Thymus (tissue), 11 donors: Measurements from ENCODE around the gene MSANTD1. TPM values are rescaled to one million over a fixed set of nuclear protein-coding genes. Genes with fewer than 3 reads are reported as not detected.

ENCODE experiments used
- DNase-seq, 9 donors: peaks; one replicate each; pipeline ENCODE4 v3.0.0-alpha.2; 2013; ENCODE audit warnings: low spot score in 9 of 9, low read depth in 6 of 9, missing footprints in 1 of 9
- H3K27ac ChIP-seq, 2 donors: one replicate each; pipeline ENCODE4 v1.5.1; 2013; ENCODE audit warnings: control low read depth in 1 of 2, low read depth in 1 of 2, low read length in 1 of 2, mild to moderate bottlenecking in 1 of 2, moderate library complexity in 1 of 2
- H3K27me3 ChIP-seq, 2 donors: one replicate each; pipeline ENCODE4 v1.5.1; 2013; ENCODE audit warnings: low read length in 1 of 2; ENCODE audit not compliant: control insufficient read depth in 2 of 2, insufficient read depth in 1 of 2
- H3K36me3 ChIP-seq, 2 donors: one replicate each; pipeline ENCODE4 v1.5.1; 2013; ENCODE audit warnings: low read length in 1 of 2, mild to moderate bottlenecking in 1 of 2, moderate library complexity in 1 of 2; ENCODE audit not compliant: control insufficient read depth in 2 of 2, insufficient read depth in 2 of 2
- H3K4me1 ChIP-seq, 2 donors: one replicate each; pipeline ENCODE4 v1.5.1; 2013; ENCODE audit warnings: low read length in 2 of 2; ENCODE audit not compliant: control insufficient read depth in 2 of 2, insufficient read depth in 2 of 2
- H3K4me3 ChIP-seq, 2 donors: one replicate each; pipeline ENCODE4 v1.5.1; 2013; ENCODE audit warnings: low read length in 2 of 2, control low read depth in 1 of 2, mild to moderate bottlenecking in 1 of 2
- H3K9me3 ChIP-seq, 2 donors: one replicate each; pipeline ENCODE4 v1.5.1; 2013; ENCODE audit warnings: low read length in 1 of 2, mild to moderate bottlenecking in 1 of 2; ENCODE audit not compliant: control insufficient read depth in 2 of 2, insufficient read depth in 1 of 2
- WGBS: extraction: QIAGEN DNeasy Blood & Tissue Kit; methylation state at CpG from one replicate; pipeline ENCODE4 v1.1.7; 2013; 5-methylcytosine and 5-hydroxymethylcytosine counted together
- polyA plus RNA-seq: library from polyadenylated mRNA; stranded (reverse); fragments of 200-250 nt; gene quantifications from one replicate; pipeline ENCODE4 v1.2.3, GENCODE V29; 2013
- total RNA-seq: library from RNA; stranded (reverse); fragments of 120-200 nt; gene quantifications from one replicate; pipeline ENCODE4 v1.2.4, GENCODE V29; 2013
- donor health status: healthy.

Gene MSANTD1
- total and polyA plus RNA-seq, 2 donors, result 0.33 to 1.0 TPM

DNA sequence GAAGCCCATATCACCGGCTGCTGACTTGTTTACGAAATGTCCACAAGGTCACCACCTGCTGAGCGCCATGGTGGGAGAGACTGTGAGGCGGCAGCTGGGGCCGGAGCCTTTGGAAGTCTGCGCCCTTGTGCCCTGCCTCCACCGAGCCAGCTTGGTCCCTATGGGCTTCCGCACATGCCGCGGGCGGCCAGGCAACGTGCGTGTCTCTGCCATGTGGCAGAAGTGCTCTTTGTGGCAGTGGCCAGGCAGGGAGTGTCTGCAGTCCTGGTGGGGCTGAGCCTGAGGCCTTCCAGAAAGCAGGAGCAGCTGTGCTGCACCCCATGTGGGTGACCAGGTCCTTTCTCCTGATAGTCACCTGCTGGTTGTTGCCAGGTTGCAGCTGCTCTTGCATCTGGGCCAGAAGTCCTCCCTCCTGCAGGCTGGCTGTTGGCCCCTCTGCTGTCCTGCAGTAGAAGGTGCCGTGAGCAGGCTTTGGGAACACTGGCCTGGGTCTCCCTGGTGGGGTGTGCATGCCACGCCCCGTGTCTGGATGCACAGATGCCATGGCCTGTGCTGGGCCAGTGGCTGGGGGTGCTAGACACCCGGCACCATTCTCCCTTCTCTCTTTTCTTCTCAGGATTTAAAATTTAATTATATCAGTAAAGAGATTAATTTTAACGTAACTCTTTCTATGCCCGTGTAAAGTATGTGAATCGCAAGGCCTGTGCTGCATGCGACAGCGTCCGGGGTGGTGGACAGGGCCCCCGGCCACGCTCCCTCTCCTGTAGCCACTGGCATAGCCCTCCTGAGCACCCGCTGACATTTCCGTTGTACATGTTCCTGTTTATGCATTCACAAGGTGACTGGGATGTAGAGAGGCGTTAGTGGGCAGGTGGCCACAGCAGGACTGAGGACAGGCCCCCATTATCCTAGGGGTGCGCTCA, 8.7 kb upstream of the MSANTD1 start:
- 96% methylated on average over 29 of the region's 29 CpGs for WGBS
- Histone ChIP-seq H3K27me3 (no peaks in the 10 kb centered on the region), H3K27ac (no peak overlapping the region), H3K4me3 (no peak overlapping the region), H3K36me3 (peaks cover 50 to 57% of the 10 kb centered on the region in 2 donors), H3K9me3 (no peaks in the 10 kb centered on the region), H3K4me1 (no peaks in the 10 kb centered on the region)
- no peak for DNase-seq

DNA sequence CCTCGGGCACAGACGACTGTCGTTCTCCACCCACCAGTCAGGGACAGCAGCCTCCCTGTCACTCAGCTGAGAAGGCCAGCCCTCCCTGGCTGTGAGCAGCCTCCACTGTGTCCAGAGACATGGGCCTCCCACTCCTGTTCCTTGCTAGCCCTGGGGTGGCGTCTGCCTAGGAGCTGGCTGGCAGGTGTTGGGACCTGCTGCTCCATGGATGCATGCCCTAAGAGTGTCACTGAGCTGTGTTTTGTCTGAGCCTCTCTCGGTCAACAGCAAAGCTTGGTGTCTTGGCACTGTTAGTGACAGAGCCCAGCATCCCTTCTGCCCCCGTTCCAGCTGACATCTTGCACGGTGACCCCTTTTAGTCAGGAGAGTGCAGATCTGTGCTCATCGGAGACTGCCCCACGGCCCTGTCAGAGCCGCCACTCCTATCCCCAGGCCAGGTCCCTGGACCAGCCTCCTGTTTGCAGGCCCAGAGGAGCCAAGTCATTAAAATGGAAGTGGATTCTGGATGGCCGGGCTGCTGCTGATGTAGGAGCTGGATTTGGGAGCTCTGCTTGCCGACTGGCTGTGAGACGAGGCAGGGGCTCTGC, 7.9 kb upstream of the MSANTD1 start:
- Histone ChIP-seq H3K36me3 (peaks cover 42 to 50% of the 10 kb centered on the region in 2 donors), H3K9me3 (no peaks in the 10 kb centered on the region), H3K27ac (no peak overlapping the region), H3K27me3 (no peaks in the 10 kb centered on the region), H3K4me1 (no peaks in the 10 kb centered on the region), H3K4me3 (no peak overlapping the region)
- WGBS, result 96% methylated on average over 13 of the region's 13 CpGs
- no peak for DNase-seq

- H3K27me3 ChIP-seq, result no peaks in the 10 kb centered on the region
- H3K4me1 ChIP-seq, result no peaks in the 10 kb centered on the region
- no peak for DNase-seq
- 95% methylated on average over 17 of the region's 17 CpGs for WGBS
- no peak overlapping the region for H3K27ac ChIP-seq
- peaks cover 34 to 44% of the 10 kb centered on the region in 2 donors for H3K36me3 ChIP-seq
- H3K4me3 ChIP-seq, result no peak overlapping the region
- no peaks in the 10 kb centered on the region for H3K9me3 ChIP-seq
Measured at GRCh38 chr4:3241898-3242524, 6.9 kb upstream of the MSANTD1 start.

GRCh38 chr4:3243136-3243780, 5.7 kb upstream of the MSANTD1 start:
- Histone ChIP-seq H3K36me3 (peaks cover 31 to 39% of the 10 kb centered on the region in 2 donors), H3K27ac (no peak overlapping the region), H3K4me3 (no peak overlapping the region), H3K27me3 (no peaks in the 10 kb centered on the region), H3K9me3 (no peaks in the 10 kb centered on the region), H3K4me1 (no peaks in the 10 kb centered on the region)
- WGBS, result 89% methylated on average over 23 of the region's 23 CpGs
- DNase-seq, result no peak

- peaks cover 27 to 31% of the 10 kb centered on the region in 2 donors for H3K36me3 ChIP-seq
- H3K4me3 ChIP-seq, result no peak overlapping the region
- no peaks in the 10 kb centered on the region for H3K9me3 ChIP-seq
- DNase-seq, result no peak
- H3K27ac ChIP-seq, result no peak overlapping the region
- no peaks in the 10 kb centered on the region for H3K4me1 ChIP-seq
- 11% methylated on average over 1 of the region's 1 CpG for WGBS
- H3K27me3 ChIP-seq, result no peaks in the 10 kb centered on the region
Measured at GRCh38 chr4:3244002-3244401, 5.0 kb upstream of the MSANTD1 start.

- no peaks in the 10 kb centered on the region for H3K4me1 ChIP-seq
- 96% methylated on average over 9 of the region's 9 CpGs for WGBS
- no peaks in the 10 kb centered on the region for H3K9me3 ChIP-seq
- H3K36me3 ChIP-seq, result peaks cover 20 to 24% of the 10 kb centered on the region in 2 donors
- H3K4me3 ChIP-seq, result no peak overlapping the region
- no peak overlapping the region for H3K27ac ChIP-seq
- no peaks in the 10 kb centered on the region for H3K27me3 ChIP-seq
- DNase-seq, result no peak
Measured at GRCh38 chr4:3244747-3245146, 4.2 kb upstream of the MSANTD1 start.

GRCh38 chr4:3245676-3246075, 3.3 kb upstream of the MSANTD1 start:
- no peak overlapping the region for H3K27ac ChIP-seq
- no peaks in the 10 kb centered on the region for H3K27me3 ChIP-seq
- no peaks in the 10 kb centered on the region for H3K9me3 ChIP-seq
- WGBS, result 98% methylated on average over 6 of the region's 6 CpGs
- no peak for DNase-seq
- H3K36me3 ChIP-seq, result peaks cover 11 to 15% of the 10 kb centered on the region in 2 donors
- no peaks in the 10 kb centered on the region for H3K4me1 ChIP-seq
- no peak overlapping the region for H3K4me3 ChIP-seq

- H3K9me3 ChIP-seq, result no peaks in the 10 kb centered on the region
- H3K4me3 ChIP-seq, result no peak overlapping the region
- H3K27me3 ChIP-seq, result no peaks in the 10 kb centered on the region
- peaks cover 3 to 5% of the 10 kb centered on the region in 2 donors for H3K36me3 ChIP-seq
- no peaks in the 10 kb centered on the region for H3K4me1 ChIP-seq
- 91% methylated on average over 16 of the region's 16 CpGs for WGBS
- H3K27ac ChIP-seq, result no peak overlapping the region
- DNase-seq, result no peak
Measured at GRCh38 chr4:3246458-3247398, 2.2 kb upstream of the MSANTD1 start.
